H1 (cell line): ENCODE measurements around the gene KSR2. TPM values are rescaled to one million over a fixed set of nuclear protein-coding genes. Genes with fewer than 3 reads are reported as not detected.

ENCODE experiments used
- CBX5 ChIP-seq: fragments of 300-800, 300-1000 bp; sonication (generic); IDR thresholded peaks from 2 replicates; pipeline ENCODE4 v1.7.1; 2016; ENCODE audit warnings: antibody characterized with exemption, low read length, low read depth
- CTCF ChIP-seq, 3 experiments: IDR thresholded peaks; 1 replicate in 2 of 3; 2 replicates in 1 of 3; pipeline versions ENCODE4 v1.5.1 to v1.6.1; 2011; ENCODE audit warnings: low read length in 3 of 3, mild to moderate bottlenecking in 3 of 3, inconsistent platforms in 2 of 3, low read depth in 1 of 3, moderate library complexity in 1 of 3; ENCODE audit not compliant: insufficient read depth in 1 of 3; ENCODE audit errors: control extremely low read depth in 1 of 3
- TCF12 ChIP-seq: IDR thresholded peaks from 2 replicates; pipeline ENCODE4 v1.6.1; 2011; ENCODE audit warnings: low read depth, mild to moderate bottlenecking, low read length
- polyA plus RNA-seq, 7 experiments: library from polyadenylated mRNA; depleted of rRNA in 3 of 7; stranded (reverse) in 5 of 7; unstranded in 2 of 7; fragments of >200 nt in 5 of 7; fragments of 200-250 nt in 2 of 7; gene quantifications; 1 replicate in 5 of 7; 2 replicates in 1 of 7; 4 replicates in 1 of 7; pipeline versions ENCODE4 v1.2.1 to v1.2.3, GENCODE V29; 2011 to 2013; ENCODE audit warnings: missing spikeins in 2 of 7, mixed read lengths in 2 of 7
- total RNA-seq: library from RNA; stranded (reverse); fragmentation: NEBNext Ultra II Directional; extraction: Animal tissue kit (Norgen Biotek cat#: 25700); gene quantifications from 2 replicates; pipeline ENCODE4 v1.2.1, GENCODE V29; 2021
- TF ChIP-seq, protein P1 (sequence below): IDR thresholded peaks from 2 replicates; pipeline ENCODE4 v1.6.1; 2012; ENCODE audit warnings: inconsistent platforms

KSR2 gene
- total and polyA plus RNA-seq, 2 of the 8 experiments (the other 6 are each of a cell fraction or from before 2014, with no cell fraction given) = 0.74 to 2.2 TPM

DNA sequence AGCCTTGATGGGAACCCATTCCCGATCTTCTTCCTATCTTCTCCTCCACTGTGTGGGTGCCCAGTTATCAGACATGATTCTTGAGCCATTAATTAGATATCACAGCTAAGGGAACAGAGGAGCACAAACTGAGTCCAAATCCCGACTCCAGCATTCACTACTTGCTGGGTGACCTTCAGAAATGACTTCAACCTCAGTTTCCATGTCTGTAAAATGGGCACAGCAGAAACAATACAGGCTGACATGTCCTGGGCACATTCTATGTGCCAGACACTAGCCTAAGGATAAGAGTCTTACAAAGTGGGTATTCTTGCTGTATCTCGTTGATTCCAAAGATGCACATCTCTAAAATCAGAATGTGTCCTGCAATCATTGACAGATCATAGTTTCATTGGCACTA, 478.7 kb downstream of the KSR2 start (continued):
- no peak for TF ChIP-seq CBX5
- TF ChIP-seq TCF12 = no peak
- no peak for TF ChIP-seq CTCF (IDR thresholded peaks at IDR 0.05; ENCODE audit: control extremely low read depth in 1 of 3, insufficient read depth in 1 of 3, low read depth in 1 of 3, low read length in 3 of 3)
- TF ChIP-seq, protein P1, sequence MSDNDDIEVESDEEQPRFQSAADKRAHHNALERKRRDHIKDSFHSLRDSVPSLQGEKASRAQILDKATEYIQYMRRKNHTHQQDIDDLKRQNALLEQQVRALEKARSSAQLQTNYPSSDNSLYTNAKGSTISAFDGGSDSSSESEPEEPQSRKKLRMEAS = no peak
- TF ChIP-seq, all 59 proteins: peak for 0
